ENCODE data around the gene PEA15.

PEA15 gene

GRCh38 chr1:160219062-160219929 lies 14.1 kb downstream of the PEA15 start:
- no peak overlapping the region for H3K4me3 ChIP-seq (ENCODE audit: insufficient read length, low read depth)
- peaks cover 10% of the 10 kb centered on the region for H3K4me1 ChIP-seq (ENCODE audit: insufficient read depth, insufficient read length)
- H3K27me3 ChIP-seq (ENCODE audit: insufficient read depth, insufficient read length): no peaks in the 10 kb centered on the region
- no peak for TF ChIP-seq SUZ12 (IDR thresholded peaks at IDR 0.05; ENCODE audit: extremely low read depth, insufficient read depth, insufficient read length)
- peak; percentile 71 for DNase-seq (ENCODE audit: low read depth, low spot score)
- no peaks in the 10 kb centered on the region for H3K9me3 ChIP-seq (ENCODE audit: insufficient read depth, low read length)
- H3K9ac ChIP-seq (ENCODE audit: insufficient read length, low read depth): peak overlapping the region; percentile 17
- peaks cover 94% of the 10 kb centered on the region for H3K36me3 ChIP-seq (ENCODE audit: insufficient read depth, insufficient read length, low read length)

GRCh38 chr1:160220301-160220700 lies 15.1 kb downstream of the PEA15 start:
- no peak for TF ChIP-seq YY1 (IDR thresholded peaks at IDR 0.05; ENCODE audit: insufficient read depth, insufficient read length)
- no peak for TF ChIP-seq ZNF274 (IDR thresholded peaks at IDR 0.05; ENCODE audit: low read depth, low read length)
- no peaks in the 10 kb centered on the region for H3K9me3 ChIP-seq (ENCODE audit: insufficient read depth, low read length)
- H3K9ac ChIP-seq (ENCODE audit: insufficient read length, low read depth): no peak overlapping the region
- H3K4me3 ChIP-seq (ENCODE audit: insufficient read length, low read depth): no peak overlapping the region
- peaks cover 10% of the 10 kb centered on the region for H3K4me1 ChIP-seq (ENCODE audit: insufficient read depth, insufficient read length)
- H3K36me3 ChIP-seq (ENCODE audit: insufficient read depth, insufficient read length, low read length): peaks cover 94% of the 10 kb centered on the region
- H3K27me3 ChIP-seq (ENCODE audit: insufficient read depth, insufficient read length): no peaks in the 10 kb centered on the region
- DNase-seq (ENCODE audit: low read depth, low spot score): no peak

GRCh38 chr1:160221089-160221488 lies 15.9 kb downstream of the PEA15 start:
- Histone ChIP-seq H3K4me3 (ENCODE audit: insufficient read length, low read depth) (no peak overlapping the region), H3K36me3 (ENCODE audit: insufficient read depth, insufficient read length, low read length) (peaks cover 94% of the 10 kb centered on the region), H3K9me3 (ENCODE audit: insufficient read depth, low read length) (no peaks in the 10 kb centered on the region), H3K9ac (ENCODE audit: insufficient read length, low read depth) (no peak overlapping the region), H3K27me3 (ENCODE audit: insufficient read depth, insufficient read length) (no peaks in the 10 kb centered on the region), H3K4me1 (ENCODE audit: insufficient read depth, insufficient read length) (peaks cover 10% of the 10 kb centered on the region)
- TF ChIP-seq YY1 (IDR thresholded peaks at IDR 0.05; ENCODE audit: insufficient read depth, insufficient read length) (no peak), SUZ12 (IDR thresholded peaks at IDR 0.05; ENCODE audit: extremely low read depth, insufficient read depth, insufficient read length) (no peak), ZNF274 (IDR thresholded peaks at IDR 0.05; ENCODE audit: low read depth, low read length) (no peak)
- no peak for DNase-seq (ENCODE audit: low read depth, low spot score)

- no peak overlapping the region for H3K9ac ChIP-seq (ENCODE audit: insufficient read length, low read depth)
- H3K4me3 ChIP-seq (ENCODE audit: insufficient read length, low read depth): no peak overlapping the region
- H3K4me1 ChIP-seq (ENCODE audit: insufficient read depth, insufficient read length): peaks cover 10% of the 10 kb centered on the region
- no peak for DNase-seq (ENCODE audit: low read depth, low spot score)
- H3K27me3 ChIP-seq (ENCODE audit: insufficient read depth, insufficient read length): no peaks in the 10 kb centered on the region
- TF ChIP-seq YY1 (IDR thresholded peaks at IDR 0.05; ENCODE audit: insufficient read depth, insufficient read length) (no peak), ZNF274 (IDR thresholded peaks at IDR 0.05; ENCODE audit: low read depth, low read length) (no peak), SUZ12 (IDR thresholded peaks at IDR 0.05; ENCODE audit: extremely low read depth, insufficient read depth, insufficient read length) (no peak)
- H3K9me3 ChIP-seq (ENCODE audit: insufficient read depth, low read length): no peaks in the 10 kb centered on the region
- peaks cover 94% of the 10 kb centered on the region for H3K36me3 ChIP-seq (ENCODE audit: insufficient read depth, insufficient read length, low read length)
Measured at GRCh38 chr1:160222546-160222945, 17.4 kb downstream of the PEA15 start.

- DNase-seq (ENCODE audit: low read depth, low spot score): no peak
- Histone ChIP-seq H3K4me3 (ENCODE audit: insufficient read length, low read depth) (no peak overlapping the region), H3K36me3 (ENCODE audit: insufficient read depth, insufficient read length, low read length) (peaks cover 98% of the 10 kb centered on the region), H3K4me1 (ENCODE audit: insufficient read depth, insufficient read length) (peaks cover 3% of the 10 kb centered on the region), H3K9ac (ENCODE audit: insufficient read length, low read depth) (no peak overlapping the region), H3K27me3 (ENCODE audit: insufficient read depth, insufficient read length) (no peaks in the 10 kb centered on the region), H3K9me3 (ENCODE audit: insufficient read depth, low read length) (no peaks in the 10 kb centered on the region)
- no peak for TF ChIP-seq SUZ12 (IDR thresholded peaks at IDR 0.05; ENCODE audit: extremely low read depth, insufficient read depth, insufficient read length)
- TF ChIP-seq YY1 (IDR thresholded peaks at IDR 0.05; ENCODE audit: insufficient read depth, insufficient read length): no peak
- TF ChIP-seq ZNF274 (IDR thresholded peaks at IDR 0.05; ENCODE audit: low read depth, low read length): no peak
Measured at GRCh38 chr1:160224606-160225005, 19.4 kb downstream of the PEA15 start.

- TF ChIP-seq YY1 (IDR thresholded peaks at IDR 0.05; ENCODE audit: insufficient read depth, insufficient read length) (no peak), ZNF274 (IDR thresholded peaks at IDR 0.05; ENCODE audit: low read depth, low read length) (no peak), SUZ12 (IDR thresholded peaks at IDR 0.05; ENCODE audit: extremely low read depth, insufficient read depth, insufficient read length) (no peak)
- Histone ChIP-seq H3K9ac (ENCODE audit: insufficient read length, low read depth) (no peak overlapping the region), H3K4me1 (ENCODE audit: insufficient read depth, insufficient read length) (peaks cover 3% of the 10 kb centered on the region), H3K4me3 (ENCODE audit: insufficient read length, low read depth) (no peak overlapping the region), H3K9me3 (ENCODE audit: insufficient read depth, low read length) (no peaks in the 10 kb centered on the region), H3K27me3 (ENCODE audit: insufficient read depth, insufficient read length) (no peaks in the 10 kb centered on the region), H3K36me3 (ENCODE audit: insufficient read depth, insufficient read length, low read length) (peaks cover 99% of the 10 kb centered on the region)
- no peak for DNase-seq (ENCODE audit: low read depth, low spot score)
Measured at GRCh38 chr1:160225345-160225744, 20.2 kb downstream of the PEA15 start.

GRCh38 chr1:160226623-160227022 lies 21.4 kb downstream of the PEA15 start:
- H3K27me3 ChIP-seq (ENCODE audit: insufficient read depth, insufficient read length): no peaks in the 10 kb centered on the region
- no peak for TF ChIP-seq SUZ12 (IDR thresholded peaks at IDR 0.05; ENCODE audit: extremely low read depth, insufficient read depth, insufficient read length)
- TF ChIP-seq ZNF274 (IDR thresholded peaks at IDR 0.05; ENCODE audit: low read depth, low read length): no peak
- TF ChIP-seq YY1 (IDR thresholded peaks at IDR 0.05; ENCODE audit: insufficient read depth, insufficient read length): no peak
- no peak overlapping the region for H3K9ac ChIP-seq (ENCODE audit: insufficient read length, low read depth)
- DNase-seq (ENCODE audit: low read depth, low spot score): no peak
- no peak overlapping the region for H3K4me3 ChIP-seq (ENCODE audit: insufficient read length, low read depth)
- H3K4me1 ChIP-seq (ENCODE audit: insufficient read depth, insufficient read length): no peaks in the 10 kb centered on the region
- H3K36me3 ChIP-seq (ENCODE audit: insufficient read depth, insufficient read length, low read length): peaks cover 99% of the 10 kb centered on the region
- H3K9me3 ChIP-seq (ENCODE audit: insufficient read depth, low read length): no peaks in the 10 kb centered on the region

Data from NT2/D1 (cell line).